HCT116 (cell line): ENCODE results near the gene BRIP1.

Source experiments
- EZH2phosphoT487 ChIP-seq: fragments of 200-600 bp; IDR thresholded peaks from 2 replicates; pipeline ENCODE4 v1.6.1; 2018; ENCODE audit warnings: antibody characterized with exemption, borderline replicate concordance
- POLR2A ChIP-seq: IDR thresholded peaks from 2 replicates; pipeline ENCODE4 v1.7.0; 2011; ENCODE audit warnings: borderline replicate concordance; ENCODE audit not compliant: insufficient read depth, insufficient read length; ENCODE audit errors: extremely low read depth
- YY1 ChIP-seq: IDR thresholded peaks from 2 replicates; pipeline ENCODE4 v1.6.1; 2011; ENCODE audit warnings: low read length, low read depth, moderate library complexity, mild to moderate bottlenecking; ENCODE audit not compliant: insufficient replicate concordance; ENCODE audit errors: extremely low read depth
- ZFX ChIP-seq: fragments of 450-650 bp; IDR thresholded peaks from 2 replicates; pipeline ENCODE4 v1.6.1; 2017
- TF ChIP-seq, protein P1 (sequence below), 3 experiments: fragments of 200-600 bp in 1 of 3; sonication (generic) in 1 of 3; IDR thresholded peaks in 2 of 3; conservative IDR thresholded peaks in 1 of 3; 2 replicates each; pipeline ENCODE4 v1.5.1; 2012 to 2017; ENCODE audit warnings: low read depth in 2 of 3, low read length in 2 of 3, antibody characterized with exemption in 1 of 3, borderline replicate concordance in 1 of 3, control low read depth in 1 of 3, mild to moderate bottlenecking in 1 of 3, mixed read lengths in 1 of 3, mixed run types in 1 of 3, moderate library complexity in 1 of 3; ENCODE audit not compliant: insufficient read depth in 1 of 3

DNA sequence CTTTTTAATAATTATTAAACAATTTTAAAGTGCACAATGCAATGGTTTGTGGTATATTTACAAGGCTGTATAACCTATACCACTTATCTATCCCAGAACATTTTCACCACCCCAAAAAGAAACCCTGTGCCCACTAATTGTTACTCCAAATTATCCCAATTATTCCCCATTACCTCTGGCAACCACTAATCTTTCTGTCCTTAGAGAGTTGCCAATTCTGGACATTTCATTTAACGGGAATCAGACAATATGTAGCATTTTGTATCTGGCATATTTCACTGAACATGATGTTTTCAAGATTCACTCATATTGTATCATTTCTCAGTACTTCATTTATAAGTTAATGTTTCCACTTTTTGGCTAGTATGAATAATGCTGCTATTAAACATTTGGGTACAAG is 169.2 kb downstream of the BRIP1 start:
- TF ChIP-seq ZFX (no peak), EZH2phosphoT487 (no peak), POLR2A (no peak), YY1 (no peak)
- TF ChIP-seq, protein P1, sequence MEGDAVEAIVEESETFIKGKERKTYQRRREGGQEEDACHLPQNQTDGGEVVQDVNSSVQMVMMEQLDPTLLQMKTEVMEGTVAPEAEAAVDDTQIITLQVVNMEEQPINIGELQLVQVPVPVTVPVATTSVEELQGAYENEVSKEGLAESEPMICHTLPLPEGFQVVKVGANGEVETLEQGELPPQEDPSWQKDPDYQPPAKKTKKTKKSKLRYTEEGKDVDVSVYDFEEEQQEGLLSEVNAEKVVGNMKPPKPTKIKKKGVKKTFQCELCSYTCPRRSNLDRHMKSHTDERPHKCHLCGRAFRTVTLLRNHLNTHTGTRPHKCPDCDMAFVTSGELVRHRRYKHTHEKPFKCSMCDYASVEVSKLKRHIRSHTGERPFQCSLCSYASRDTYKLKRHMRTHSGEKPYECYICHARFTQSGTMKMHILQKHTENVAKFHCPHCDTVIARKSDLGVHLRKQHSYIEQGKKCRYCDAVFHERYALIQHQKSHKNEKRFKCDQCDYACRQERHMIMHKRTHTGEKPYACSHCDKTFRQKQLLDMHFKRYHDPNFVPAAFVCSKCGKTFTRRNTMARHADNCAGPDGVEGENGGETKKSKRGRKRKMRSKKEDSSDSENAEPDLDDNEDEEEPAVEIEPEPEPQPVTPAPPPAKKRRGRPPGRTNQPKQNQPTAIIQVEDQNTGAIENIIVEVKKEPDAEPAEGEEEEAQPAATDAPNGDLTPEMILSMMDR (IDR thresholded peaks at IDR 0.05 in 2 of 3, conservative IDR thresholded peaks at IDR 0.05 in 1 of 3; ENCODE audit: borderline replicate concordance in 1 of 3, insufficient read depth in 1 of 3, low read depth in 2 of 3, low read length in 2 of 3), result no peak
